GM18505 (cell line): ENCODE measurements around the gene ID4.

Experiments
- ATAC-seq: cut with Tn5 transposase; IDR thresholded peaks from one replicate; pipeline ENCODE4 v1.9.1; 2021; ENCODE audit not compliant: unreplicated experiment
- POLR2A ChIP-seq: IDR thresholded peaks from 4 replicates; pipeline ENCODE4 v1.6.1; 2011; ENCODE audit warnings: borderline replicate concordance; ENCODE audit not compliant: insufficient read depth, insufficient read length; ENCODE audit errors: extremely low read depth

ID4 gene

GRCh38 chr6:19836799-19837510, at the start of gene ID4:
Gene ID4 (plus strand): TSS chr6:19837370. CDS start chr6:19837755, 385 bp downstream.
- no peak for ATAC-seq
- no peak for TF ChIP-seq POLR2A

- no peak for ATAC-seq
- TF ChIP-seq POLR2A: no peak
These were observed 48.5 kb upstream of the ID4 start for GRCh38 chr6:19788686-19789085.

- ATAC-seq: no peak
- no peak for TF ChIP-seq POLR2A
These were observed 47.9 kb upstream of the ID4 start for GRCh38 chr6:19789100-19789803.

GRCh38 chr6:19791267-19791666, 45.9 kb upstream of the ID4 start:
- ATAC-seq: no peak
- TF ChIP-seq POLR2A: no peak

GRCh38 chr6:19795211-19795610, 42.0 kb upstream of the ID4 start:
- no peak for ATAC-seq
- no peak for TF ChIP-seq POLR2A

GRCh38 chr6:19796452-19796851, 40.7 kb upstream of the ID4 start:
- no peak for ATAC-seq
- no peak for TF ChIP-seq POLR2A

- no peak for TF ChIP-seq POLR2A
- ATAC-seq: no peak
These were observed 38.8 kb upstream of the ID4 start for GRCh38 chr6:19798362-19798761.

GRCh38 chr6:19802656-19803055, 34.5 kb upstream of the ID4 start:
- ATAC-seq: no peak
- no peak for TF ChIP-seq POLR2A

- no peak for ATAC-seq
- no peak for TF ChIP-seq POLR2A
These were observed 33.6 kb upstream of the ID4 start for GRCh38 chr6:19803331-19804204.

- ATAC-seq: peak; percentile 98
- no peak for TF ChIP-seq POLR2A
These were observed 32.7 kb upstream of the ID4 start for GRCh38 chr6:19804205-19805128.

GRCh38 chr6:19805129-19805481, 32.1 kb upstream of the ID4 start:
- no peak for ATAC-seq
- TF ChIP-seq POLR2A: no peak

GRCh38 chr6:19806971-19807396, 30.2 kb upstream of the ID4 start:
- TF ChIP-seq POLR2A: no peak
- no peak for ATAC-seq
